HCT116 (cell line): ENCODE results near the gene GALNT6. TPM values are rescaled to one million over a fixed set of nuclear protein-coding genes. Genes with fewer than 3 reads are reported as not detected.

Experiments used
- ATAC-seq: fragments of 200-7000 bp; cut with Tn5 transposase; 2 replicates; pipeline ENCODE4 v1.9.1; 2020; ENCODE audit warnings: mild to moderate bottlenecking, moderate library complexity
- BruUV-seq: library from RNA; stranded (reverse); fragments of 400-500 nt; replicated peaks from 2 replicates; lab custom pipeline; 2021; lab: Mats Ljungman, UMichigan
- CTCF ChIA-PET: fragments of 300-600 bp; sonication (Branson Sonifier 250); formaldehyde crosslinking; loops from one replicate; lab custom pipeline; 2021; ENCODE audit warnings: antibody characterized with exemption; lab: Charles Lee
- POLR2A ChIA-PET: fragments of 300-600, 350-600 bp; sonication (Branson Sonifier 250); formaldehyde crosslinking; loops from one replicate; lab custom pipeline; 2021; ENCODE audit warnings: antibody characterized with exemption; lab: Charles Lee
- RAD21 ChIA-PET, 2 experiments: fragments of 300-600 bp; sonication (Branson Sonifier 250); formaldehyde crosslinking; loops; one replicate each; lab custom pipeline; 2023; ENCODE audit warnings: low total read pairs in 2 of 2; ENCODE audit not compliant: uncharacterized antibody in 2 of 2, unreplicated experiment in 2 of 2, low non-redundant PET in 1 of 2; lab: Charles Lee
- DNase-seq: peaks from one replicate; pipeline ENCODE4 v3.0.0-alpha.2; 2010; ENCODE audit warnings: low read depth, low spot score
- H2AFZ ChIP-seq: fragments of 200-600 bp; shearing (Covaris generic), sonication (generic); 2 replicates; pipeline ENCODE4 v1.6.1; 2017; ENCODE audit warnings: low read depth, mixed run types, mixed read lengths, antibody characterized with exemption, low read length; ENCODE audit not compliant: poor library complexity, severe bottlenecking
- H3K27ac ChIP-seq: 2 replicates; pipeline ENCODE4 v1.5.1; 2012; ENCODE audit warnings: low read depth, low read length
- H3K27me3 ChIP-seq: fragments of 200-600 bp; sonication (generic); 2 replicates; pipeline ENCODE4 v1.6.1; 2016; ENCODE audit warnings: mixed run types, low read length, mixed read lengths; ENCODE audit not compliant: insufficient read depth
- H3K36me3 ChIP-seq, 2 experiments: fragments of 200-500 bp in 1 of 2; fragments of 200-600 bp in 1 of 2; sonication (Bioruptor generic) in 1 of 2; sonication (generic) in 1 of 2; 2 replicates each; pipeline versions ENCODE4 v1.5.1 to v1.6.1; 2014 to 2016; ENCODE audit warnings: low read length in 2 of 2, inconsistent platforms in 1 of 2, mixed read lengths in 1 of 2, mixed run types in 1 of 2; ENCODE audit not compliant: insufficient read depth in 2 of 2, control insufficient read depth in 1 of 2
- H3K4me1 ChIP-seq, 2 experiments: fragments of 200-600 bp in 1 of 2; sonication (generic) in 1 of 2; 2 replicates each; pipeline versions ENCODE4 v1.5.1 to v1.6.1; 2012 to 2017; ENCODE audit warnings: low read length in 2 of 2, inconsistent platforms in 1 of 2, mild to moderate bottlenecking in 1 of 2, mixed read lengths in 1 of 2, mixed run types in 1 of 2, moderate library complexity in 1 of 2; ENCODE audit not compliant: insufficient read depth in 2 of 2, control insufficient read depth in 1 of 2
- H3K4me2 ChIP-seq: fragments of 200-600 bp; sonication (generic); 2 replicates; pipeline ENCODE4 v1.6.1; 2017; ENCODE audit warnings: mixed run types, low read length, mixed read lengths
- H3K4me3 ChIP-seq, 2 experiments: fragments of 200-600 bp in 1 of 2; sonication (generic) in 1 of 2; replicated peaks in 1 of 2; 2 replicates each; pipeline ENCODE4 v1.5.1; 2011 to 2016; ENCODE audit warnings: low read length in 2 of 2, control low read depth in 1 of 2, low read depth in 1 of 2, mild to moderate bottlenecking in 1 of 2, mixed read lengths in 1 of 2, mixed run types in 1 of 2
- H3K79me2 ChIP-seq: fragments of 200-600 bp; sonication (generic); 2 replicates; pipeline ENCODE4 v1.6.1; 2017; ENCODE audit warnings: mild to moderate bottlenecking, mixed run types, low read length, moderate library complexity, mixed read lengths; ENCODE audit not compliant: insufficient read depth
- H3K9ac ChIP-seq: fragments of 200-600 bp; sonication (generic); 2 replicates; pipeline ENCODE4 v1.6.1; 2016; ENCODE audit warnings: low read length, mixed read lengths
- H3K9me2 ChIP-seq: fragments of 200-600 bp; sonication (generic), shearing (Covaris generic); 2 replicates; pipeline ENCODE4 v1.6.1; 2017; ENCODE audit warnings: mixed run types, mild to moderate bottlenecking, moderate library complexity; ENCODE audit not compliant: insufficient read depth
- H3K9me3 ChIP-seq, 2 experiments: fragments of 200-500 bp in 1 of 2; fragments of 200-600 bp in 1 of 2; sonication (Bioruptor generic) in 1 of 2; sonication (generic) in 1 of 2; 2 replicates each; pipeline ENCODE4 v1.6.1; 2014 to 2017; ENCODE audit warnings: low read length in 2 of 2, mixed read lengths in 2 of 2, inconsistent platforms in 1 of 2, low read depth in 1 of 2, mild to moderate bottlenecking in 1 of 2, mixed run types in 1 of 2, moderate library complexity in 1 of 2; ENCODE audit not compliant: control insufficient read depth in 1 of 2, insufficient read depth in 1 of 2
- H4K20me1 ChIP-seq: fragments of 200-600 bp; sonication (generic), shearing (Covaris generic); 2 replicates; pipeline ENCODE4 v1.6.1; 2017; ENCODE audit warnings: mixed run types, mild to moderate bottlenecking, moderate library complexity; ENCODE audit not compliant: insufficient read depth
- CEBPB ChIP-seq: IDR thresholded peaks from 2 replicates; pipeline ENCODE4 v1.6.1; 2012; ENCODE audit warnings: low read depth
- EGR1 ChIP-seq: IDR thresholded peaks from 2 replicates; pipeline ENCODE4 v1.6.1; 2012; ENCODE audit warnings: low read depth
- ELF1 ChIP-seq: IDR thresholded peaks from 2 replicates; pipeline ENCODE4 v1.6.1; 2012; ENCODE audit warnings: low read depth, borderline replicate concordance
- EZH2 ChIP-seq: fragments of 200-600 bp; sonication (generic); IDR thresholded peaks from 2 replicates; pipeline ENCODE4 v1.6.1; 2017; ENCODE audit warnings: antibody characterized with exemption, mixed run types
- REST ChIP-seq: IDR thresholded peaks from 2 replicates; pipeline ENCODE4 v1.6.1; 2012; ENCODE audit warnings: low read depth
- SIN3A ChIP-seq: IDR thresholded peaks from 2 replicates; pipeline ENCODE4 v1.6.1; 2012; ENCODE audit warnings: low read depth
- SP1 ChIP-seq: IDR thresholded peaks from 2 replicates; pipeline ENCODE4 v1.6.1; 2012; ENCODE audit warnings: low read depth
- TCF7L2 ChIP-seq: IDR thresholded peaks from 2 replicates; pipeline ENCODE4 v1.7.0; 2011; ENCODE audit warnings: borderline replicate concordance, inconsistent platforms; ENCODE audit not compliant: insufficient read depth, insufficient read length; ENCODE audit errors: extremely low read depth
- ZFX ChIP-seq: fragments of 450-650 bp; IDR thresholded peaks from 2 replicates; pipeline ENCODE4 v1.6.1; 2017
- intact Hi-C: fragments of 100-400 bp; cut with micrococcal nuclease; formaldehyde crosslinking; loops from 2 replicates; pipeline ENCODE4 v1.10.0; 2022
- total RNA-seq: library from RNA; stranded (reverse); gene quantifications from one replicate; pipeline ENCODE4 v1.2.1, GENCODE V29; 2021; ENCODE audit not compliant: unreplicated experiment
- TF ChIP-seq, protein P1 (sequence below), 3 experiments: fragments of 200-600 bp in 1 of 3; sonication (generic) in 1 of 3; IDR thresholded peaks in 2 of 3; conservative IDR thresholded peaks in 1 of 3; 2 replicates each; pipeline ENCODE4 v1.5.1; 2012 to 2017; ENCODE audit warnings: low read depth in 2 of 3, low read length in 2 of 3, antibody characterized with exemption in 1 of 3, borderline replicate concordance in 1 of 3, control low read depth in 1 of 3, mild to moderate bottlenecking in 1 of 3, mixed read lengths in 1 of 3, mixed run types in 1 of 3, moderate library complexity in 1 of 3; ENCODE audit not compliant: insufficient read depth in 1 of 3
- TF ChIP-seq, protein P2 (sequence below): IDR thresholded peaks from 2 replicates; pipeline ENCODE4 v1.6.1; 2012

The GALNT6 gene
- total RNA-seq, 1 experiment from 2014 or later = 16.4 TPM

- TF ChIP-seq, protein P1, sequence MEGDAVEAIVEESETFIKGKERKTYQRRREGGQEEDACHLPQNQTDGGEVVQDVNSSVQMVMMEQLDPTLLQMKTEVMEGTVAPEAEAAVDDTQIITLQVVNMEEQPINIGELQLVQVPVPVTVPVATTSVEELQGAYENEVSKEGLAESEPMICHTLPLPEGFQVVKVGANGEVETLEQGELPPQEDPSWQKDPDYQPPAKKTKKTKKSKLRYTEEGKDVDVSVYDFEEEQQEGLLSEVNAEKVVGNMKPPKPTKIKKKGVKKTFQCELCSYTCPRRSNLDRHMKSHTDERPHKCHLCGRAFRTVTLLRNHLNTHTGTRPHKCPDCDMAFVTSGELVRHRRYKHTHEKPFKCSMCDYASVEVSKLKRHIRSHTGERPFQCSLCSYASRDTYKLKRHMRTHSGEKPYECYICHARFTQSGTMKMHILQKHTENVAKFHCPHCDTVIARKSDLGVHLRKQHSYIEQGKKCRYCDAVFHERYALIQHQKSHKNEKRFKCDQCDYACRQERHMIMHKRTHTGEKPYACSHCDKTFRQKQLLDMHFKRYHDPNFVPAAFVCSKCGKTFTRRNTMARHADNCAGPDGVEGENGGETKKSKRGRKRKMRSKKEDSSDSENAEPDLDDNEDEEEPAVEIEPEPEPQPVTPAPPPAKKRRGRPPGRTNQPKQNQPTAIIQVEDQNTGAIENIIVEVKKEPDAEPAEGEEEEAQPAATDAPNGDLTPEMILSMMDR (IDR thresholded peaks at IDR 0.05 in 2 of 3, conservative IDR thresholded peaks at IDR 0.05 in 1 of 3; ENCODE audit: borderline replicate concordance in 1 of 3, insufficient read depth in 1 of 3, low read depth in 2 of 3, low read length in 2 of 3) = no peak
- no peak for TF ChIP-seq SIN3A
- TF ChIP-seq EZH2 = no peak
- no peak for TF ChIP-seq ELF1
- no peak for TF ChIP-seq SP1
- TF ChIP-seq CEBPB = no peak
- TF ChIP-seq ZFX = no peak
Observed at GRCh38 chr12:51334764-51335163, 56.4 kb downstream of the GALNT6 start (continued).

DNA sequence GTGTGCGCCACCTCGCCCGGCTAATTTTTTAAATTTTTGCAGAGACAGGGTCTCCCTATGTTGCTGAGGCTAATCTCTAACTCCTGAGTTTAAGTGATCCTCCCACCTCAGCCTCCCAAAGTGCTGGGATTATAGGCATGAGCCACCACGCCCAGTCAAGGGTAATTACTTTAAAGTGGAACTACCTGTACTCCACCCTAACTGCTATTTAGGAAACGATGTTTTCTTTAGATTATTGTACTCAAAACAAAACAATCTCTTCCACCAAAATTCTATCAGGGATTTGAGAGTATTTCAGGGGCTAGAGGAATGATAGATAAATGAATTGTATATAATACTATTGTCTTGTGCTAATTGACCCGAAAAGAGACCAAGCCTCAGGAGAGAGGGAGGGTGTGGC is 57.7 kb downstream of the GALNT6 start:
- intact Hi-C loops = no loop called here
- ATAC-seq (no peak), DNase-seq (no peak)
- no peaks in the 10 kb centered on the region for H3K36me3 ChIP-seq
- ChIA-PET POLR2A (interaction anchor here (0.6 kb wide), 1 partner anchor 65 kb away, joined by 3 read pairs; no protein-coding TSS in a partner anchor), RAD21 (no interaction called here), CTCF (no interaction called here)
- H3K9me2 ChIP-seq = no peaks in the 10 kb centered on the region
- H3K27ac ChIP-seq = no peak overlapping the region
- no peak overlapping the region for H3K9ac ChIP-seq
- TF ChIP-seq REST = no peak
- TF ChIP-seq TCF7L2 = no peak
- TF ChIP-seq EGR1 = no peak
- TF ChIP-seq, protein P2, sequence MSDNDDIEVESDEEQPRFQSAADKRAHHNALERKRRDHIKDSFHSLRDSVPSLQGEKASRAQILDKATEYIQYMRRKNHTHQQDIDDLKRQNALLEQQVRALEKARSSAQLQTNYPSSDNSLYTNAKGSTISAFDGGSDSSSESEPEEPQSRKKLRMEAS = no peak
- H3K4me1 ChIP-seq = peaks cover 0 to 4% of the 10 kb centered on the region in 2 experiments; a peak in 1 of 4 replicates
- no peaks in the 10 kb centered on the region for H3K79me2 ChIP-seq
- H4K20me1 ChIP-seq = no peaks in the 10 kb centered on the region
- no peak overlapping the region for H3K4me3 ChIP-seq
- no TSS peak for BruUV-seq
- H2AFZ ChIP-seq = peak overlapping the region; percentile 15
- H3K4me2 ChIP-seq = no peak overlapping the region
- no peaks in the 10 kb centered on the region for H3K9me3 ChIP-seq
- no peaks in the 10 kb centered on the region for H3K27me3 ChIP-seq
